ENCODE results near the gene FRS3. TPM values are rescaled to one million over a fixed set of nuclear protein-coding genes. Genes with fewer than 3 reads are reported as not detected.
"Not testable (repeated sequence)": the region's sequence is repeated elsewhere in the genome, so short reads cannot be mapped to it uniquely, and the experiment has no call there.

Gene FRS3
- total RNA-seq, 1 donor from 2014 or later, result 5.9 TPM

DNA sequence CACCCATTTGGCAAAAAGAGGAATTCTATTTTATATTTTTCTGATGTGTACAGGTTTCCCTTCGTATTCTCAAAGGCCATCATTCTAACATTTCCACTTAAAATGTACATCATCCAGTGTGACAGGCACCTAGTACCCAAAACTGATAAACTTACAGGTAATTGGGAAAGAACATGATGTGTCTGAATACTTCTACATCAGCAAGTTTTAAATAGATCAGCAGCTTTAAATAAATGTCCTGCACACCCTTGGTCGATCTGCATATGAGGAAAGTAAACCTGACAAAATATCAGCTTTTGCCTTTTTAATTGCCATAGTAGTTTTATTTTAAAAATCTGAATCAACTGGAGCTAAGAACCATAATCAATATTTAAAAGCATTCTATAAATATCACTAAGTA lies 34.3 kb upstream of the FRS3 start:
- no peak overlapping the region for H3K27ac ChIP-seq
- no peak for ATAC-seq
- H3K4me3 ChIP-seq, result no peak overlapping the region
- no peak for DNase-seq
- intact Hi-C loops (cut with DNase I), result no loop called here
- no peaks in the 10 kb centered on the region for H3K36me3 ChIP-seq
- H3K4me1 ChIP-seq, result no peaks in the 10 kb centered on the region
- TF ChIP-seq, protein P1, sequence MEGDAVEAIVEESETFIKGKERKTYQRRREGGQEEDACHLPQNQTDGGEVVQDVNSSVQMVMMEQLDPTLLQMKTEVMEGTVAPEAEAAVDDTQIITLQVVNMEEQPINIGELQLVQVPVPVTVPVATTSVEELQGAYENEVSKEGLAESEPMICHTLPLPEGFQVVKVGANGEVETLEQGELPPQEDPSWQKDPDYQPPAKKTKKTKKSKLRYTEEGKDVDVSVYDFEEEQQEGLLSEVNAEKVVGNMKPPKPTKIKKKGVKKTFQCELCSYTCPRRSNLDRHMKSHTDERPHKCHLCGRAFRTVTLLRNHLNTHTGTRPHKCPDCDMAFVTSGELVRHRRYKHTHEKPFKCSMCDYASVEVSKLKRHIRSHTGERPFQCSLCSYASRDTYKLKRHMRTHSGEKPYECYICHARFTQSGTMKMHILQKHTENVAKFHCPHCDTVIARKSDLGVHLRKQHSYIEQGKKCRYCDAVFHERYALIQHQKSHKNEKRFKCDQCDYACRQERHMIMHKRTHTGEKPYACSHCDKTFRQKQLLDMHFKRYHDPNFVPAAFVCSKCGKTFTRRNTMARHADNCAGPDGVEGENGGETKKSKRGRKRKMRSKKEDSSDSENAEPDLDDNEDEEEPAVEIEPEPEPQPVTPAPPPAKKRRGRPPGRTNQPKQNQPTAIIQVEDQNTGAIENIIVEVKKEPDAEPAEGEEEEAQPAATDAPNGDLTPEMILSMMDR (IDR thresholded peaks at IDR 0.05), result no peak
- H3K9me3 ChIP-seq, result no peaks in the 10 kb centered on the region
- no peaks in the 10 kb centered on the region for H3K27me3 ChIP-seq (ENCODE audit: low read depth)

GRCh38 chr6:41813469-41813868 lies 33.8 kb upstream of the FRS3 start:
- Histone ChIP-seq H3K4me3 (no peak overlapping the region), H3K27me3 (ENCODE audit: low read depth) (no peaks in the 10 kb centered on the region), H3K9me3 (no peaks in the 10 kb centered on the region), H3K4me1 (no peaks in the 10 kb centered on the region), H3K27ac (no peak overlapping the region), H3K36me3 (no peaks in the 10 kb centered on the region)
- TF ChIP-seq, protein P1 (IDR thresholded peaks at IDR 0.05), result no peak
- ATAC-seq (no peak), DNase-seq (no peak)
- intact Hi-C loops (cut with DNase I), result no loop called here

DNA sequence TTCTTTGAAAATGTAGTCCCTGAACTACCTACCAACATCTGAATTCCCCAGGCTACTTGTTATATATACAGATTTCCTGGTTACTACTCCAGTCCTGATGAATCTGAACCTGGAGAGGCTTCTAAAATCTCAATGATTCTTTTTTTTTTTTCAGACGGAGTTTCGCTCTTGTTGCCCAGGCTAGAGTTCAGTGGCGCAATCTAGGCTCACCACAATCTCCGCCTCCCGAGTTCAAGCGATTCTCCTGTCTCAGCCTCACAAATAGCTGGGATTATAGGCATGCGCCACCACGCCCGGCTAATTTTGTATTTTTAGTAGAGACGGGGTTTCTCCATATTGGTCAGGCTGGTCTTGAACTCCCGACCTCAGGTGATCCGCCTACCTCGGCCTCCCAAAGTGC lies 32.2 kb upstream of the FRS3 start:
- H3K27me3 ChIP-seq (ENCODE audit: low read depth); H3K36me3 ChIP-seq; intact Hi-C loops (cut with DNase I); H3K27ac ChIP-seq; ATAC-seq; DNase-seq; H3K4me1 ChIP-seq; H3K9me3 ChIP-seq; H3K4me3 ChIP-seq: not testable (repeated sequence)

DNA sequence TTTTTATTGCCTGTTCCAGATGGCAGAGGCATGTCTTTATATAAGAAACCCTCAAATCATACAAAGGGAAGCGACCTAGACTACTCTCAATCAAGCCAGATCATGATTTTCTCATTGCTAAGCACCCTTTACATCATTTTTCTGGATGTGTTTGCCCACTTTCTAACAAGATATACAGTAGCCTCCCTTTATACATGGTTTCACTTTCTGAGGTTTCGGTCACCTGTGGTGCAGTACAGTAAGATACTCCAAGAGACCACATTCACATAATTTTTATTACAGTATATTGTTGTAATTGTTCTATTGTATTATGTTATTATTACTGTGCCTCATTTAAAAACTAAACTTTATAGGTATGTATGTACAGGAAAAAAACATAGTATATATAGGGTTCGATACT lies 31.4 kb upstream of the FRS3 start:
- no peaks in the 10 kb centered on the region for H3K4me1 ChIP-seq
- TF ChIP-seq, protein P1 (IDR thresholded peaks at IDR 0.05), result no peak
- intact Hi-C loops (cut with DNase I), result no loop called here
- no peaks in the 10 kb centered on the region for H3K9me3 ChIP-seq
- peaks cover 5% of the 10 kb centered on the region for H3K36me3 ChIP-seq
- H3K4me3 ChIP-seq, result no peak overlapping the region
- no peak overlapping the region for H3K27ac ChIP-seq
- H3K27me3 ChIP-seq (ENCODE audit: low read depth), result no peaks in the 10 kb centered on the region
- DNase-seq (no peak), ATAC-seq (no peak)

DNA sequence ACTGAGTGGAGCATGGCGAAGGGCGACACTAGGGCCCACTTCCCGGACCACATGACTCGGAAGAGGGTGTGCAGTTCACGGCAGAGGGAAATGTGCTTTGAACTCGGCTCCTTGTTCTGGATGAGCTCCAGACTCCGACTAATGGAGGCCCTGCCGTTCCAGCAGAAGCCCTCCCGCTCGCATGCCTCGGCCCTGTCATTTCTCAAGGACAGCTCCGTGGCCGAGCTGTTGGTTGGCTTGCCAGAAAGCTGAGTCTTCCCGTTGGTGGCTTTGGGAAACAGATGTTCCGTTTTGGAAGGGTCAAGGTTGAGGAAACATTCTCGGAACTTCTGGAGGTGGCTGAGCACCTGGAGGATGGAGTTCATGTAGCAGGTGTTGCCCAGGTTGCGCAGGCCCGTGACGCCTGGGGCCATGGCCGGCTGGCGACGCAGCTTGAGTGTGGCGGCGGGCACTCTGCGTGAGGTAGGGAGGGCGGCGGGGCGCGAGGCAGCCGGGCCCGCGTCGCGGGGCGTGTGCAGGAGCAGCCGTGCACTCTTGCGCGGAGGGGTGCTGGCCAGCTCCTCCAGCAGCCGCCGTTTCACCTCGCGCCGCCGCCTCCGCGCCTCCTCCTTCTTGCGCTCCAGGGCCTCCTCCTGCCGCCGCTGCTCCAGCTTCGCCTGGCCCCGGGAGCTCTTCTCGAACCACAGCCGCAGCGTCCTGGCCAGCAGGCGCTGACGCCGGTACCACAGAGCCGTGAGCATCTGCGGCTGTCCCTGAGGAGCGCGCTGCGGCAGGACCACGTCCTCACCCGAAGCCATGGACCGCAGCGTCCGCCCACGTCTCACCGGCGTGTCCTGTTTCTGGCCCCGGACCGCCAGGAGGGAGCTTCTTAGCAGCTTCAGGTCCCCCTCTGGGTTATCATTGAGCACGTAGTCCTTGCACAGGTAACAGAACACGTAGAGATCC lies 26.4 kb upstream of the FRS3 start:
- ATAC-seq (peak in 1 of 2 donors; percentile 42), DNase-seq (no peak)
- H3K27ac ChIP-seq, result no peak overlapping the region
- intact Hi-C loops (cut with DNase I), result no loop called here
- no peaks in the 10 kb centered on the region for H3K27me3 ChIP-seq (ENCODE audit: low read depth)
- H3K9me3 ChIP-seq, result no peaks in the 10 kb centered on the region
- H3K4me1 ChIP-seq, result no peaks in the 10 kb centered on the region
- TF ChIP-seq, protein P1 (IDR thresholded peaks at IDR 0.05), result no peak
- H3K4me3 ChIP-seq, result no peak overlapping the region
- H3K36me3 ChIP-seq, result peaks cover 10% of the 10 kb centered on the region

- no peaks in the 10 kb centered on the region for H3K9me3 ChIP-seq
- H3K4me1 ChIP-seq, result no peaks in the 10 kb centered on the region
- no peak overlapping the region for H3K27ac ChIP-seq
- TF ChIP-seq, protein P1 (IDR thresholded peaks at IDR 0.05), result no peak
- H3K4me3 ChIP-seq, result no peak overlapping the region
- DNase-seq (no peak), ATAC-seq (no peak)
- no peaks in the 10 kb centered on the region for H3K27me3 ChIP-seq (ENCODE audit: low read depth)
- intact Hi-C loops (cut with DNase I), result no loop called here
- peaks cover 31% of the 10 kb centered on the region for H3K36me3 ChIP-seq
Observed at GRCh38 chr6:41801380-41801779, 21.7 kb upstream of the FRS3 start.

All from lower lobe of right lung (tissue), 2 donors.